ENCODE measurements around the gene SLC25A26. TPM values are rescaled to one million over a fixed set of nuclear protein-coding genes. Genes with fewer than 3 reads are reported as not detected.

Gene SLC25A26
- total RNA-seq, 2 donors from 2014 or later, result 20.7 to 22.8 TPM

- no peak overlapping the region for H3K27ac Mint-ChIP-seq
These were observed 127.9 kb downstream of the SLC25A26 start for GRCh38 chr3:66348704-66349103.

GRCh38 chr3:66350601-66351000, 129.8 kb downstream of the SLC25A26 start:
- 96 to 100% methylated on average over 1 to 5 of the region's 8 CpGs for WGBS, 2 experiments (ENCODE audit: insufficient coverage in 1 of 2, insufficient read length in 1 of 2)
- no peak overlapping the region for H3K4me3 ChIP-seq (ENCODE audit: low read length)
- H3K9me3 Mint-ChIP-seq, result peaks cover 4% of the 10 kb centered on the region
- no peak for DNase-seq
- no peak overlapping the region for H3K27ac Mint-ChIP-seq
- no peak overlapping the region for H3K4me3 Mint-ChIP-seq
- no peaks in the 10 kb centered on the region for H3K27me3 Mint-ChIP-seq (ENCODE audit: insufficient read depth)
- no peaks in the 10 kb centered on the region for H3K27me3 ChIP-seq (ENCODE audit: control insufficient read depth, insufficient read depth, low read length, poor library complexity, severe bottlenecking)
- TF ChIP-seq CTCF (conservative IDR thresholded peaks at IDR 0.05), result no peak
- H3K9me3 ChIP-seq (ENCODE audit: control insufficient read depth, low read length), result no peaks in the 10 kb centered on the region
- H3K36me3 ChIP-seq (ENCODE audit: control insufficient read depth, insufficient read depth, low read length), result no peaks in the 10 kb centered on the region
- peaks cover 6% of the 10 kb centered on the region for H3K4me1 Mint-ChIP-seq
- H3K9ac ChIP-seq (ENCODE audit: extremely low read depth, low read length, poor library complexity, severe bottlenecking), result no peak overlapping the region
- peaks cover 4% of the 10 kb centered on the region for H3K4me1 ChIP-seq (ENCODE audit: control insufficient read depth, insufficient read depth, low read length)
- no peak overlapping the region for H3K27ac ChIP-seq (ENCODE audit: low read depth, low read length)
- H3K36me3 Mint-ChIP-seq (ENCODE audit: low read depth), result peaks cover 15% of the 10 kb centered on the region

More at GRCh38 chr3:66348704-66349103, 127.9 kb downstream of the SLC25A26 start:
- Histone ChIP-seq H3K9me3 (ENCODE audit: control insufficient read depth, low read length) (no peaks in the 10 kb centered on the region), H3K27me3 (ENCODE audit: control insufficient read depth, insufficient read depth, low read length, poor library complexity, severe bottlenecking) (no peaks in the 10 kb centered on the region), H3K4me3 (ENCODE audit: low read length) (no peak overlapping the region), H3K36me3 (ENCODE audit: control insufficient read depth, insufficient read depth, low read length) (no peaks in the 10 kb centered on the region), H3K9ac (ENCODE audit: extremely low read depth, low read length, poor library complexity, severe bottlenecking) (no peak overlapping the region), H3K4me1 (ENCODE audit: control insufficient read depth, insufficient read depth, low read length) (peaks cover 3% of the 10 kb centered on the region), H3K27ac (ENCODE audit: low read depth, low read length) (no peak overlapping the region)
- Mint-ChIP-seq H3K4me1 (peaks cover 5% of the 10 kb centered on the region), H3K9me3 (peaks cover 4% of the 10 kb centered on the region), H3K36me3 (ENCODE audit: low read depth) (peaks cover 15% of the 10 kb centered on the region), H3K4me3 (no peak overlapping the region), H3K27me3 (ENCODE audit: insufficient read depth) (no peaks in the 10 kb centered on the region)
- 93 to 100% methylated on average over 1 to 3 of the region's 3 CpGs for WGBS, 2 experiments (ENCODE audit: insufficient coverage in 1 of 2, insufficient read length in 1 of 2)
- no peak for DNase-seq
- TF ChIP-seq CTCF (conservative IDR thresholded peaks at IDR 0.05), result no peak

- Mint-ChIP-seq H3K36me3 (ENCODE audit: low read depth) (peaks cover 1% of the 10 kb centered on the region), H3K4me1 (peaks cover 6% of the 10 kb centered on the region), H3K27me3 (ENCODE audit: insufficient read depth) (no peaks in the 10 kb centered on the region), H3K4me3 (no peak overlapping the region), H3K27ac (no peak overlapping the region), H3K9me3 (no peaks in the 10 kb centered on the region)
- DNase-seq, result no peak
- Histone ChIP-seq H3K4me1 (ENCODE audit: control insufficient read depth, insufficient read depth, low read length) (peaks cover 4% of the 10 kb centered on the region), H3K27ac (ENCODE audit: low read depth, low read length) (no peak overlapping the region), H3K9me3 (ENCODE audit: control insufficient read depth, low read length) (no peaks in the 10 kb centered on the region), H3K4me3 (ENCODE audit: low read length) (no peak overlapping the region), H3K9ac (ENCODE audit: extremely low read depth, low read length, poor library complexity, severe bottlenecking) (no peak overlapping the region), H3K36me3 (ENCODE audit: control insufficient read depth, insufficient read depth, low read length) (no peaks in the 10 kb centered on the region), H3K27me3 (ENCODE audit: control insufficient read depth, insufficient read depth, low read length, poor library complexity, severe bottlenecking) (no peaks in the 10 kb centered on the region)
- no peak for TF ChIP-seq CTCF (conservative IDR thresholded peaks at IDR 0.05)
- 67 to 93% methylated on average over 1 to 3 of the region's 3 CpGs for WGBS, 2 experiments (ENCODE audit: insufficient coverage in 1 of 2, insufficient read length in 1 of 2)
These were observed 132.2 kb downstream of the SLC25A26 start for GRCh38 chr3:66353039-66353438.

All from endodermal cell (in vitro differentiated cells).